GM12878 (cell line): Measurements from ENCODE around the gene SP1. TPM values are rescaled to one million over a fixed set of nuclear protein-coding genes. Genes with fewer than 3 reads are reported as not detected.

Source experiments
- ATAC-seq: fragments of 200-7000 bp; cut with Tn5 transposase; 3 replicates; pipeline ENCODE4 v1.9.1; 2020; ENCODE audit warnings: mild to moderate bottlenecking, moderate library complexity
- BruUV-seq: library from RNA; stranded (reverse); fragments of 400-500 nt; replicated peaks from 2 replicates; lab custom pipeline; 2021; lab: Mats Ljungman, UMichigan
- CTCF ChIA-PET: fragments of 300-600 bp; sonication (Branson Sonifier 250); formaldehyde crosslinking; extraction: SDS; loops from one replicate; lab custom pipeline; 2021; ENCODE audit warnings: inconsistent platforms; lab: Yijun Ruan, JAX
- POLR2A ChIA-PET: fragments of 350-600 bp; formaldehyde crosslinking; extraction: SDS; loops from one replicate; lab custom pipeline; 2021; ENCODE audit warnings: inconsistent platforms; lab: Charles Lee
- RAD21 ChIA-PET: fragments of 300-600 bp; sonication (Branson Sonifier 250); formaldehyde crosslinking; loops from one replicate; lab custom pipeline; 2023; ENCODE audit warnings: antibody characterized with exemption; ENCODE audit not compliant: unreplicated experiment; lab: Charles Lee
- SMC1A ChIA-PET: fragments of 300-600 bp; sonication (Branson Sonifier 250); formaldehyde crosslinking; loops from one replicate; lab custom pipeline; 2023; ENCODE audit not compliant: unreplicated experiment, uncharacterized antibody; lab: Charles Lee
- DNase-seq: peaks from one replicate; pipeline ENCODE4 v3.0.0-alpha.2; 2011; ENCODE audit warnings: low read depth, low spot score
- FAIRE-seq: peaks from 3 replicates; lab custom pipeline; 2011; peaks lifted over from hg19 to GRCh38; lab: Jason Lieb, UNC
- H2AFZ ChIP-seq: 2 replicates; pipeline ENCODE4 v1.6.0; 2011; ENCODE audit warnings: low read depth, low read length, control low read depth; ENCODE audit not compliant: control insufficient read depth
- H3K27ac ChIP-seq: 2 replicates; pipeline ENCODE4 v1.5.1; 2011; ENCODE audit warnings: control low read depth; ENCODE audit not compliant: control insufficient read depth, insufficient read depth
- H3K27me3 ChIP-seq, 2 experiments: replicated peaks in 1 of 2; 2 replicates each; pipeline versions ENCODE4 v1.6.0 to v1.6.1; 2011; ENCODE audit warnings: low read length in 1 of 2; ENCODE audit not compliant: control insufficient read depth in 2 of 2, insufficient read depth in 2 of 2
- H3K36me3 ChIP-seq, 2 experiments: 2 replicates each; pipeline ENCODE4 v1.5.1; 2011; ENCODE audit warnings: low read length in 1 of 2; ENCODE audit not compliant: control insufficient read depth in 2 of 2, insufficient read depth in 2 of 2
- H3K4me1 ChIP-seq: 2 replicates; pipeline ENCODE4 v1.6.1; 2011; ENCODE audit warnings: mild to moderate bottlenecking, low read length, moderate library complexity, mixed read lengths; ENCODE audit not compliant: control insufficient read depth, insufficient read depth
- H3K4me2 ChIP-seq: 2 replicates; pipeline ENCODE4 v1.6.0; 2011; ENCODE audit warnings: control low read depth; ENCODE audit not compliant: control insufficient read depth, insufficient read depth
- H3K4me3 ChIP-seq: fragments of 200-600 bp; sonication (generic); 2 replicates; pipeline ENCODE4 v1.5.1; 2016
- H3K79me2 ChIP-seq: 2 replicates; pipeline ENCODE4 v1.6.0; 2011; ENCODE audit warnings: low read length; ENCODE audit not compliant: control insufficient read depth, insufficient read depth
- H3K9ac ChIP-seq: 2 replicates; pipeline ENCODE4 v1.8.0; 2011; ENCODE audit warnings: low read length, control low read depth, mixed read lengths; ENCODE audit not compliant: control insufficient read depth, insufficient read depth
- H3K9me3 ChIP-seq: replicated peaks from 3 replicates; pipeline ENCODE4 v1.5.1; 2011; ENCODE audit warnings: mild to moderate bottlenecking, low read length; ENCODE audit not compliant: control insufficient read depth, insufficient read depth
- H4K20me1 ChIP-seq: 2 replicates; pipeline ENCODE4 v1.6.0; 2011; ENCODE audit not compliant: control insufficient read depth, insufficient read depth
- CHD1 ChIP-seq: IDR thresholded peaks from 2 replicates; pipeline ENCODE4 v1.6.1; 2012; ENCODE audit warnings: low read depth, low read length, improper control_type of control experiment
- DPF2 ChIP-seq: fragments of 450-650 bp; IDR thresholded peaks from 2 replicates; pipeline ENCODE4 v1.6.1; 2017; ENCODE audit warnings: mild to moderate bottlenecking
- E2F4 ChIP-seq: IDR thresholded peaks from 2 replicates; pipeline ENCODE4 v1.6.1; 2012; ENCODE audit warnings: low read depth, low read length, improper control_type of control experiment
- EGR1 ChIP-seq, 2 experiments: IDR thresholded peaks; 1 replicate in 1 of 2; 2 replicates in 1 of 2; pipeline ENCODE4 v1.6.1; 2011 to 2012; ENCODE audit warnings: low read depth in 2 of 2, low read length in 2 of 2, borderline replicate concordance in 1 of 2, mild to moderate bottlenecking in 1 of 2, moderate library complexity in 1 of 2
- GABPA ChIP-seq: IDR thresholded peaks from 2 replicates; pipeline ENCODE4 v1.6.1; 2014; ENCODE audit warnings: antibody characterized with exemption, low read depth, mild to moderate bottlenecking, inconsistent platforms
- MAX ChIP-seq: IDR thresholded peaks from 2 replicates; pipeline ENCODE4 v1.6.1; 2012; ENCODE audit warnings: low read depth, low read length, improper control_type of control experiment
- MEF2B ChIP-seq: fragments of 450-650 bp; IDR thresholded peaks from 2 replicates; pipeline ENCODE4 v1.6.1; 2018; ENCODE audit warnings: mild to moderate bottlenecking, moderate library complexity; ENCODE audit not compliant: partially characterized antibody, poor library complexity, severe bottlenecking
- NR2C1 ChIP-seq: fragments of 450-650 bp; IDR thresholded peaks from 2 replicates; pipeline ENCODE4 v1.6.1; 2017; ENCODE audit warnings: antibody characterized with exemption, mild to moderate bottlenecking, moderate library complexity
- NR2F1 ChIP-seq: fragments of 450-650 bp; conservative IDR thresholded peaks from 2 replicates; pipeline ENCODE4 v1.6.1; 2017; ENCODE audit warnings: mild to moderate bottlenecking
- PAX5 ChIP-seq: IDR thresholded peaks from 2 replicates; pipeline ENCODE4 v1.6.1; 2011; ENCODE audit warnings: low read depth, low read length, borderline replicate concordance
- POLR2A ChIP-seq: IDR thresholded peaks from 2 replicates; pipeline ENCODE4 v1.6.1; 2011; ENCODE audit warnings: low read depth, mild to moderate bottlenecking, low read length
- RB1 ChIP-seq: fragments of 450-650 bp; formaldehyde crosslinking; IDR thresholded peaks from 2 replicates; pipeline ENCODE4 v1.6.1; 2017; ENCODE audit warnings: mild to moderate bottlenecking, borderline replicate concordance
- RUNX3 ChIP-seq: IDR thresholded peaks from 2 replicates; pipeline ENCODE4 v1.6.1; 2012; ENCODE audit warnings: low read length, inconsistent platforms
- SIN3A ChIP-seq: IDR thresholded peaks from 2 replicates; pipeline ENCODE4 v1.6.1; 2012; ENCODE audit warnings: low read depth, low read length, improper control_type of control experiment
- STAT3 ChIP-seq: IDR thresholded peaks from 2 replicates; pipeline ENCODE4 v1.6.1; 2011; ENCODE audit warnings: low read depth, low read length, improper control_type of control experiment
- TAF1 ChIP-seq: IDR thresholded peaks from 2 replicates; pipeline ENCODE4 v1.6.1; 2011; ENCODE audit warnings: mild to moderate bottlenecking, low read depth, low read length, borderline replicate concordance
- TARDBP ChIP-seq: IDR thresholded peaks from 2 replicates; pipeline ENCODE4 v1.6.1; 2016; ENCODE audit warnings: borderline replicate concordance
- YY1 ChIP-seq: IDR thresholded peaks from 2 replicates; pipeline ENCODE4 v1.6.1; 2011; ENCODE audit warnings: low read depth, mild to moderate bottlenecking, low read length
- ZBTB33 ChIP-seq: fragments of 450-650 bp; IDR thresholded peaks from 2 replicates; pipeline ENCODE4 v1.6.1; 2017; ENCODE audit warnings: mild to moderate bottlenecking
- WGBS: methylation state at CpG from one replicate; pipeline ENCODE4 v1.1.6; 2016; ENCODE audit warnings: low lambda C conversion rate; ENCODE audit not compliant: insufficient replicate concordance, insufficient coverage; ENCODE audit errors: missing lambda C conversion rate; 5-methylcytosine and 5-hydroxymethylcytosine counted together
- in situ Hi-C: fragments of 300-500 bp; cut with MboI; formaldehyde crosslinking; loops from 9 replicates; pipeline ENCODE4 v1.14.3; 2018; ENCODE audit warnings: mixed read lengths
- intact Hi-C: fragments of 100-400 bp; cut with micrococcal nuclease; formaldehyde crosslinking; loops from one replicate; pipeline ENCODE4 v1.14.2; 2022; ENCODE audit not compliant: unreplicated experiment
- polyA plus RNA-seq, 11 experiments: library from polyadenylated mRNA; depleted of rRNA in 4 of 11; unstranded in 6 of 11; stranded (reverse) in 5 of 11; fragments of >200 nt; fragmentation: Nextera tagmentation in 4 of 11; fragmentation: Illumina TruSeq in 1 of 11; extraction: Ambion mirVana in 4 of 11; extraction: Trizol in 1 of 11; gene quantifications; 1 replicate in 1 of 11; 2 replicates in 10 of 11; pipeline versions ENCODE4 v1.2.1 to v1.2.3, GENCODE V29; 2011 to 2016; ENCODE audit warnings: inconsistent platforms in 2 of 11, missing spikeins in 2 of 11, low read depth in 1 of 11
- total RNA-seq, 4 experiments: library from RNA; depleted of rRNA in 3 of 4; stranded (reverse); fragments of >200 nt in 3 of 4; fragmentation: Illumina TruSeq in 1 of 4; extraction: Trizol in 1 of 4; gene quantifications; 2 replicates each; pipeline versions ENCODE4 v1.2.1 to v1.2.3, GENCODE V29; 2013 to 2021

SP1 gene
- total and polyA plus RNA-seq, 10 of the 15 experiments (the other 5 are each of a cell fraction or from before 2014, with no cell fraction given), result 3.3 to 52.0 (median 25.2) TPM

- TF ChIP-seq STAT3 (no peak), PAX5 (peak; percentile 41; the same call in 1 of the 2 replicates), E2F4 (no peak), GABPA (peak; percentile 91)
Observed at GRCh38 chr12:53451661-53452158, 71.7 kb downstream of the SP1 start, which contains the start of gene PCBP2 (continued).

GRCh38 chr12:53452159-53453077 is 72.4 kb downstream of the SP1 start:
- BruUV-seq, result no TSS peak
- POLR2A ChIA-PET, result interaction anchor here (0.6 to 1.2 kb wide), 4 partner anchors 19 to 272 kb away, joined by 3 to 4 read pairs (median 4); partner anchors contain the start of genes CSAD and ZNF740
- intact Hi-C loops, result loop anchor here (2.0 to 5.0 kb wide), 2 partner anchors 50 to 72 kb away; partner anchors contain the start of genes SP1 and TARBP2
- no peak overlapping the region for H2AFZ ChIP-seq
- 1% methylated on average over 38 of the region's 82 CpGs for WGBS
- in situ Hi-C loops, result no loop called here
- DNase-seq (no peak), ATAC-seq (peak; percentile 80), FAIRE-seq (no peak)
- H4K20me1 ChIP-seq, result peaks cover 10% of the 10 kb centered on the region
- no peaks in the 10 kb centered on the region for H3K27me3 ChIP-seq
- H3K9me3 ChIP-seq, result no peaks in the 10 kb centered on the region
- H3K79me2 ChIP-seq, result peaks cover 45% of the 10 kb centered on the region
- peak overlapping the region; percentile 97 for H3K4me3 ChIP-seq
- H3K4me2 ChIP-seq, result peak overlapping the region; percentile 83
- H3K36me3 ChIP-seq, result peaks cover 7 to 31% of the 10 kb centered on the region in 2 experiments
- SMC1A ChIA-PET, result interaction anchor here (0.6 to 1.0 kb wide), 2 partner anchors 24 to 42 kb away, joined by 3 read pairs; no protein-coding TSS in a partner anchor
- CTCF ChIA-PET, result interaction anchor here (0.6 to 4.9 kb wide), 4 partner anchors 23 to 124 kb away, joined by 3 to 30 read pairs (median 3); no protein-coding TSS in a partner anchor
- peaks cover 5% of the 10 kb centered on the region for H3K4me1 ChIP-seq
- H3K27ac ChIP-seq, result peak overlapping the region; percentile 92
- RAD21 ChIA-PET, result no interaction called here
- H3K9ac ChIP-seq, result peak overlapping the region; percentile 96
- TF ChIP-seq TARDBP (peak; percentile 77; the same call in 1 of the 2 replicates), TAF1 (peak; percentile 22; the same call in 1 of the 2 replicates), CHD1 (peak; percentile 95; the same call in 1 of the 2 replicates), RUNX3 (peak; percentile 37), ZBTB33 (no peak), POLR2A (peak; percentile 95), MAX (peak; percentile 44; the same call in 1 of the 2 replicates), SIN3A (0 out of 2 replicates have a peak, but pooled peaks have one; percentile 65), RB1 (peak; percentile 80; the same call in 1 of the 2 replicates), EGR1 (IDR thresholded peaks at IDR 0.05; ENCODE audit: borderline replicate concordance in 1 of 2, low read depth in 2 of 2, low read length in 2 of 2) (peak in 1 of 2 experiments; percentile 39; a peak in 2 of 3 replicates), DPF2 (peak; percentile 47; the same call in 1 of the 2 replicates), NR2F1 (peak; percentile 57; the same call in 1 of the 2 replicates), MEF2B (no peak), YY1 (peak; percentile 78), NR2C1 (peak; percentile 87)
